ENCODE results near the gene PLAGL1. TPM values are rescaled to one million over a fixed set of nuclear protein-coding genes. Genes with fewer than 3 reads are reported as not detected.

The PLAGL1 gene
- total RNA-seq, 2 experiments from 2014 or later, result 19.0 to 20.7 TPM

GRCh38 chr6:143941852-143942627 is 66.0 kb downstream of the PLAGL1 start:
- Mint-ChIP-seq H3K36me3 (ENCODE audit: low read depth) (no peaks in the 10 kb centered on the region), H3K27ac (no peak overlapping the region), H3K4me3 (no peak overlapping the region), H3K27me3 (no peaks in the 10 kb centered on the region), H3K9me3 (no peaks in the 10 kb centered on the region), H3K4me1 (ENCODE audit: low read depth) (peaks cover 10% of the 10 kb centered on the region)
- ATAC-seq (peak; percentile 73), DNase-seq (peak; percentile 86)
- ChIA-PET CTCF (interaction anchor here (0.6 to 10.9 kb wide), 41 partner anchors 8 to 396 kb away, joined by 3 to 173 read pairs (median 4); no protein-coding TSS in a partner anchor), POLR2A (no interaction called here)
- TF ChIP-seq CTCF (IDR thresholded peaks at IDR 0.05), result peak; percentile 72
- intact Hi-C loops (cut with micrococcal nuclease), result loop anchor here (5.0 to 10.0 kb wide), 3 partner anchors 70 to 275 kb away; no protein-coding TSS in a partner anchor

- TF ChIP-seq CTCF (IDR thresholded peaks at IDR 0.05), result peak; percentile 92
- intact Hi-C loops (cut with micrococcal nuclease), result loop anchor here (5.0 to 10.0 kb wide), 3 partner anchors 72 to 277 kb away; no protein-coding TSS in a partner anchor
- CTCF ChIA-PET, result interaction anchor here (0.6 to 10.9 kb wide), 66 partner anchors 9 to 1466 kb away, joined by 3 to 173 read pairs (median 4); partner anchors contain the start of gene LTV1
- Mint-ChIP-seq H3K9me3 (no peaks in the 10 kb centered on the region), H3K4me3 (no peak overlapping the region), H3K27me3 (no peaks in the 10 kb centered on the region), H3K27ac (no peak overlapping the region), H3K4me1 (ENCODE audit: low read depth) (peaks cover 10% of the 10 kb centered on the region), H3K36me3 (ENCODE audit: low read depth) (no peaks in the 10 kb centered on the region)
- POLR2A ChIA-PET, result no interaction called here
- DNase-seq, result peak; percentile 75
- ATAC-seq, result peak; percentile 96
These were observed 68.0 kb downstream of the PLAGL1 start for GRCh38 chr6:143940011-143940597.

DNA sequence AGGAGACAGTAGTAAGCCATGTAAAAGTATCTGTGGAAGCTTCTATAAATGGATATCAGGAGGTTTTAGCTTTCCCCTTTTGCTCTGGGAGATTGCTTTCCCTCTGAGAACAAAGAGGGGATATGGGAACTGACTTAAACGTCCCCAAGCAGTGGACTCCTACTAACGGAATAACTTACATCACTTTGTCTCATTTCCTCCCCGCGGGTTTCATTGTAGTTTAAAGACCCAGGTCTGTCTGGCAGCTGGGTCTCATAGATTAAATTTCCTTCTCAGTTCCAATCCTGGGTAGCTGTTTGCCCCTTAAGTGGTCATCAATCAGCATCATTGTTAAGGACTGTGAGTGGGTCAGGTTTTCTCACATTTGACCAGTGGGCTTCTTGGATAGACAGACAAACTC is 68.7 kb downstream of the PLAGL1 start:
- Mint-ChIP-seq H3K27me3 (no peaks in the 10 kb centered on the region), H3K36me3 (ENCODE audit: low read depth) (no peaks in the 10 kb centered on the region), H3K4me1 (ENCODE audit: low read depth) (peaks cover 10% of the 10 kb centered on the region), H3K4me3 (no peak overlapping the region), H3K9me3 (no peaks in the 10 kb centered on the region), H3K27ac (no peak overlapping the region)
- intact Hi-C loops (cut with micrococcal nuclease), result loop anchor here (10.0 kb wide), 1 partner anchor 365 kb away; no protein-coding TSS in a partner anchor
- no peak for ATAC-seq
- no peak for DNase-seq
- ChIA-PET POLR2A (no interaction called here), CTCF (interaction anchor here (0.6 to 10.9 kb wide), 48 partner anchors 8 to 1465 kb away, joined by 3 to 173 read pairs (median 4); partner anchors contain the start of gene LTV1)
- TF ChIP-seq CTCF (IDR thresholded peaks at IDR 0.05), result no peak

GRCh38 chr6:143937668-143937970 is 70.4 kb downstream of the PLAGL1 start:
- Mint-ChIP-seq H3K27ac (no peak overlapping the region), H3K4me3 (no peak overlapping the region), H3K27me3 (no peaks in the 10 kb centered on the region), H3K4me1 (ENCODE audit: low read depth) (peaks cover 10% of the 10 kb centered on the region), H3K36me3 (ENCODE audit: low read depth) (no peaks in the 10 kb centered on the region), H3K9me3 (no peaks in the 10 kb centered on the region)
- intact Hi-C loops (cut with micrococcal nuclease), result loop anchor here (10.0 kb wide), 1 partner anchor 363 kb away; no protein-coding TSS in a partner anchor
- DNase-seq (no peak), ATAC-seq (no peak)
- TF ChIP-seq CTCF (IDR thresholded peaks at IDR 0.05), result no peak
- CTCF ChIA-PET, result interaction anchor here (0.7 to 10.9 kb wide), 2 partner anchors 75 to 134 kb away, joined by 3 to 173 read pairs; no protein-coding TSS in a partner anchor
- POLR2A ChIA-PET, result no interaction called here

Data from activated CD8-positive, alpha-beta T cell treated with anti-CD3 and anti-CD28 coated beads for 36 hours (primary cell).